Measurements from ENCODE around the gene MICAL2.

DNA sequence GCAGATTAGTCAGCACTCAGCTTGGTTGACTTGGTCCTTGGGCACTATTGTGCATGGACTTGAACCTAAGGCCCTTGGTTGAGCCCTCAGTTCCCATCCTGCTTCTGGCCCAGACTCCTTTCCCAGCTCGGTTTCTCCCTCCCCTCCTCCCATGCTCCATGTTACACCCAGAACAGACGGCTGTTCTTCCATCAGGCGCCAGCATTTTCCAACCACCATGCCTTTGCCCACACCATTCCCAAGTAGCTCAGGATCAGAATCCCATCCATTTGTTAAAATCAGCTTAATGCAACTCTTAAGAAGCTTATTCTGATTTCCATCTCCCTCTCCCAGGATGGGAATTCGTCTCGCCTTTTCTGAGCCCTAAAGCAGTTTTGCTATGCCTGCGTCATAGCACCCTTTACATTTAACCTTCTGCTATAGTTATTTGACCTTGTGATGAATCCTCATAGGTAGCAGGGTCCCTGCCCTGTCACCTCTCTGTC, 110.7 kb downstream of the MICAL2 start:
- TF ChIP-seq, protein P1, sequence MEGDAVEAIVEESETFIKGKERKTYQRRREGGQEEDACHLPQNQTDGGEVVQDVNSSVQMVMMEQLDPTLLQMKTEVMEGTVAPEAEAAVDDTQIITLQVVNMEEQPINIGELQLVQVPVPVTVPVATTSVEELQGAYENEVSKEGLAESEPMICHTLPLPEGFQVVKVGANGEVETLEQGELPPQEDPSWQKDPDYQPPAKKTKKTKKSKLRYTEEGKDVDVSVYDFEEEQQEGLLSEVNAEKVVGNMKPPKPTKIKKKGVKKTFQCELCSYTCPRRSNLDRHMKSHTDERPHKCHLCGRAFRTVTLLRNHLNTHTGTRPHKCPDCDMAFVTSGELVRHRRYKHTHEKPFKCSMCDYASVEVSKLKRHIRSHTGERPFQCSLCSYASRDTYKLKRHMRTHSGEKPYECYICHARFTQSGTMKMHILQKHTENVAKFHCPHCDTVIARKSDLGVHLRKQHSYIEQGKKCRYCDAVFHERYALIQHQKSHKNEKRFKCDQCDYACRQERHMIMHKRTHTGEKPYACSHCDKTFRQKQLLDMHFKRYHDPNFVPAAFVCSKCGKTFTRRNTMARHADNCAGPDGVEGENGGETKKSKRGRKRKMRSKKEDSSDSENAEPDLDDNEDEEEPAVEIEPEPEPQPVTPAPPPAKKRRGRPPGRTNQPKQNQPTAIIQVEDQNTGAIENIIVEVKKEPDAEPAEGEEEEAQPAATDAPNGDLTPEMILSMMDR (IDR thresholded peaks at IDR 0.05) = no peak
- TF ChIP-seq EP300 (IDR thresholded peaks at IDR 0.05) (no peak), POLR2AphosphoS5 (IDR thresholded peaks at IDR 0.05) (no peak), POLR2A (IDR thresholded peaks at IDR 0.05; ENCODE audit: low read depth) (no peak)

Measured in esophagus muscularis mucosa (tissue), 4 donors.